ENCODE measurements around the gene GPC1.
A peak's percentile ranks its signal among the peaks of the same experiment; 100 is the strongest.

GPC1 gene

DNA sequence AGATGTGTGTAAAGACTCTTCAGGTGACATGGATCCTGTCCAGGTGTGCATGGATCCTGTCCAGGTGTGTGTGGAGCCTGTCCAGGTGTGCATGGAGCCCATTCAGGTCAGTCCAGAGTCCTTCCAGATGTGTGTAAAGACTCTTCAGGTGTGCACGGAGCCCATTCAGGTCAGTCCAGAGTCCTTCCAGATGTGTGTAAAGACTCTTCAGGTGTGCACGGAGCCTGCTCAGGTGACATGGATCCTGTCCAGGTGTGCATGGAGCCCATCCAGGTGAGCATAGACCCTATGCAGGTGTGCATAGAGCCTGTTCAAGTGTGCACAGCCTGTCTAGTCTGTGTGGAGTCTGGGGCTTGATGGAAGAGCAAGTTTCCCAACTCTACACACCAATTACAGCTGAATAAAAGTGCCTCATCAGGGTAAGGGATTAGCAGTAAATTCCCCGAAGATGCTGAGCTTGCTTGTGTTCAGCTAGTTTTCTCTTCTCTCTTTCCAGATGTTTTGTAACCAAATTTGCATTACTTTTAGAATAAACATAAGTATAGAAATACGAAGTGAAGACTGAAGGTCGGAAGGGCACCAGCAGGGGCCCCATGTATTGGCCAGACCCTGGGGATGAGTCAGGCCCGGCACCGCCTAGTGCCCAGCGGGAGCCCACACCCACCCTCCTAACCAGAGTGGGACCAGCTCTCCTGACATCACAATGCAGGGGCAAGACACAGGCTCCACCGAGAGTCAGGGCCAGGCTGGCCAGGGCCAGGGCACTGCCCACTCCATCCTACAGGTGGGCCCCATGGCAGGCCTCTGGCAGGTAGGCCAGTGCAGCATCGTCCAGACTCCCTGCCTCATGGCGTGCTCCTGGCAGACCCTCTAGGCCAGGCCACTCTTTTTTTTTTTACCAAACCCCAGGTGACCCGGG lies 38.6 kb upstream of the GPC1 start:
- peak; percentile 32 for DNase-seq (ENCODE audit: low read depth, low spot score)

GRCh38 chr2:240397542-240397916 lies 37.9 kb upstream of the GPC1 start:
- no peak for DNase-seq (ENCODE audit: low read depth, low spot score)

DNA sequence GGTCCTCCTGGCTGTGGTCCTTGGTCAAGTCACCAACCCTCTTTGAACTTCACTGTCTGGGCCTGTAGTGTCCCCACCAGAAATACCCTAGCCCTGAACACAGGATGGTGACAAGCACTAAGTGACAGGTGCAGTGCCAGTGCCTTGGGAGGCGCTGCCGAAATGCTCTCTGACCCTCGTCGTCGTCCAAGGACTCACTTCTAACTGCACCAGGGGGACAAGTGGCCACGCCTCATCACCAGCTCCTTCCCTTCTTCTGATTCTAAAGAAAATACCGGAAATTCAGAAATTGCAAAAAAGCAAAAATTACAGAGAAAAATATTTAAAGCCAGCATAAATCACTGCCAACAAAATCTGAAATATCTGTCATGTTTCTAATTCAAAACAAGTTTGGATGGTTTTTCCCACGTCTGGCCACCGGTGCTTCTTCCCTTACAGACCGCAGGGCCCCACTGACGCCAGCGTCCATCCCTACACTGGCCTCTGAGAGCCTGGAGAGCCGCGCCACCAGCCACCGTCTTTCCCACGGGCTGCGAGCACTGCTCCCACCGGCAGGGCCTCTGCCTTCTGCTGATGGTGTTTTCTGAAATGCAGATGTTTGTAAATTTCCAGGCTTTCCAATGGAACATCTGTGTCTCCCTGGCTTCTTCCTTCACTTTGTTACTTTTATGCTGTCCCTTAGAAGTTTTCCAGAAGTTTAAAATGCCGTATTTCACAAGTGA lies 37.4 kb upstream of the GPC1 start:
- DNase-seq (ENCODE audit: low read depth, low spot score): no peak

DNA sequence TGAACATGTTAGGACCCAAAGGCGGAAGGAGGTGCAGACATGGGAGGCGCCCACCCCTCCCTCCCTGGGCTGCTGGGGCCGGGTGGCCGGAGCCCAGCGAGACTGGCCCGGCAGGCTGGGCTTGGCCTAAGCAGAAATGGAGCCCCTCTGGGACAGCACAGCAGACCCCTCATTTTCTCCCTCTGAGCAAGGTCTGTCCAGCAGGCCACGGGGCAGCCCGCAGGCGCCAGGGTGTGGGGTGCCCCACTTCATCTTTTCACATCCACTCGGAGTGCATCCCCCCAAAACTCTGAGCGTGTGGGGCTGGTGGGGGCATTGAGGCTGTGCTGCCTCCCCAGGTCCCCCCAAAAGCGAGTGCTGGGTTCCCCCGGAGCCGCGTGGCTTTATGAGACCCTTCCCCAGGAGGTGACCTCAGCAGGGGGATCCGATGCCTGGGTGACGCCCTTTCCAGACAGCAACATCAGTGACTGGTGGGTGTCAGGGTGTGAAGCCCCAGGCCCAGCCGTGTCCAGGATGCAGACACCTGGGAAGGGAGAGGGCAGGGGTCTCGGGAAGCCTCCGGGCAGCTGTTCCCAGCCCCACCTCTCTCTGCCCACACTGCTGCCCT lies 36.7 kb upstream of the GPC1 start:
- DNase-seq (ENCODE audit: low read depth, low spot score): no peak

- no peak for DNase-seq (ENCODE audit: low read depth, low spot score)
Observed at GRCh38 chr2:240399419-240400324, 35.8 kb upstream of the GPC1 start.

GRCh38 chr2:240400371-240401161 lies 34.9 kb upstream of the GPC1 start:
- no peak for DNase-seq (ENCODE audit: low read depth, low spot score)

- no peak for DNase-seq (ENCODE audit: low read depth, low spot score)
Observed at GRCh38 chr2:240401308-240401707, 34.2 kb upstream of the GPC1 start.

DNA sequence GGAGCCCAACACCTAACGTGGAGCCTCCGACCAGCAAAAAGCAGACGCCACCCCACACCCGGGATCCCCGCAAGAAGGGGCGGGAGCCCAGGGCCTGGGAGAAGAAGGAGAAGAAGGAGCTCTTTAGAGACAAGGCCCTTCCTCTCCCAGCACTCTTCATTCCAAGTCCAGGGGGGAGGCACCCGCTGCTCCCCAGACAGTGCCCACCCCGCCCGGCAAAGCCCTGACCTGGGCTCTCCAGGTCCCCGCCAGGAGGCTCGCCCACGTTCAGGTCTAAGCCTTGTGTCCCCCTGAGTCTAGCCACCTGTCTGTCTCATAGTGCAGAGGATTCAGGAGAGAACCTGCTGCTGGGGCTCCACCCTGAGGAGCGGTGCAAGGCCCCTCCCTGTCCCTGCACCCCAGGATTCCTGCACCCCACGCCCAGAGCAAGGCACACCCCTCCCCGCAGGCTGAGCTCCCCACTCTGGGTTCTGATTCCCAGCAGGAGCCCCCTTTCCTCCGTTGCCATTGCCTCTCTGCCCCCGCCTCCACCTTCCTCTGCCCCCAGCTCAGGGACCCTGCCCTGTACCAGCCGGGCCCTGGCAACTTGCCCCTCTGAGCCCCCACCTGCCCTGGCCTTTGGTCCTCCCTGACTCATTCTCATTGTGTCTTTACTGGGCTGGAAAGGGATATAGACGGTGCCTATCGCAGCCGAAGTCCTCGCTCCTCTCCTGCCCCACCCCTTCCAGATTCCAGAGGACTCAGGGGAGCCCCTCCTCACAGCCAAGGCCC lies 33.5 kb upstream of the GPC1 start:
- no peak for DNase-seq (ENCODE audit: low read depth, low spot score)

DNA sequence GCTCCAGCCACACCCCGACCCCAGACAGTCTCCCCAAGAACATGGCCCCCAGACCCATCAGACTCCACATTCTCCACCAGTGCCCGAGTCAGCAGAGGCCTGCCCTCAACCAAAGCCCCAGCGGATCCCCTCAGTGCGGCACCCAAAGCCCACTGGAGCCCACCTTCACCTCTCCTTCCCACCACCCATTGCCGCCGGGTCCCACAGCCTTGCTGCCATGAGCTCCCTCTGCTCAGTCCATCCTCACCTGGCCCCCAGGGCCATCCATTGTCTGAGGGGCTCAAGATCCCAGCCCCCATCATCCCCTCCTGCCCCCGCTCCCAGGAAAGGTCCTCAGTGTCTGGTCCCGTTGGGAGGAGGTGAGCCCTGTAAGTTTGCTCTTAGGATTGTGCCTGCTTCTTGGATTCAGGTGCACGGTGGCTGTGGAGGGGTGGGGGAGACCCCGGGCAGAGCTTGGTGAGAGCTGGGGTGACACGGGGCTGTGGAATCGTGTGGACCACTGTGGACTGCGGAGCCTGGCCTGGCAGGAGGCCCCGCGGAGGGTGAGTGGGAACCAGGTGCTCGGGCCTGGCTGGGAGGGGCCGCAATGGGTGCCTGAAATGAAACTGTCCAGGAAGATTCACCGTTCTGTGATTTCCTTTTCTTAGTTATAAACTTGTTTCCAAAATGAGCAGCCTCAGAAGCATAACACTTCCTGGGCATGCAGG lies 32.7 kb upstream of the GPC1 start:
- no peak for DNase-seq (ENCODE audit: low read depth, low spot score)

- no peak for DNase-seq (ENCODE audit: low read depth, low spot score)
Observed at GRCh38 chr2:240403396-240404104, 31.9 kb upstream of the GPC1 start.

DNA sequence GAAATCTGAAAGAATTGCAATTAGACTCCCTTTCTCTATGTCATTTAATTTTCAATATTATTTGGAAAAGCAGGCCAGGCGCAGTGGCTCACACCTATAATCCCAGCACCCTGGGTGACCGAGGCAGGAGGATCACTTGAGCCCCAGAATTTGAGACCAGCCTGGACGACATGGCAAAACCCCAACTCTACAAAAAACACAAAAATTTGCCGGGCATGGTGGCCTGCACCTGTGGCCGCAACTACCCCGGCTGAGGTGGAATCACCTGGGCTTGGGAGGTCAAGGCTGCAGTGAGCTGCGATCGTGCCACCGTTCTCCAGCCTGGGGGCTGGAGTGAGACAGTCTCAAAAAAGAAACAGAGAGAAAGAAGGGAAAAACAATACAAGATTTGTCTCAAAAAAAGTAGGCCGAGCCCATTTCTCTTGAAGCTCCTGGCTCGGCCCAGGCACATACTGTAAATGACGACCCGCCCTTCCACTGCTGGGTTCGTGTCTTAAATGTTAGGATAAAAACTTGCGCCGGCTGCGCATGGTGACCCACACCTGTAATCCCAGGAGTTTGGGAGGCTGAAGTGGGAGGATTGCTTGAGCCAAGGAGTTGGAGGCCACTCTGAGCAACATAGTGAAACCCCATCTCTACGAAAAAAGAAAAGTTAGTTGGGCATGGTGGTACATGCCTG lies 31.1 kb upstream of the GPC1 start:
- DNase-seq (ENCODE audit: low read depth, low spot score): no peak

GRCh38 chr2:240405133-240405532 lies 30.3 kb upstream of the GPC1 start:
- DNase-seq (ENCODE audit: low read depth, low spot score): no peak

DNA sequence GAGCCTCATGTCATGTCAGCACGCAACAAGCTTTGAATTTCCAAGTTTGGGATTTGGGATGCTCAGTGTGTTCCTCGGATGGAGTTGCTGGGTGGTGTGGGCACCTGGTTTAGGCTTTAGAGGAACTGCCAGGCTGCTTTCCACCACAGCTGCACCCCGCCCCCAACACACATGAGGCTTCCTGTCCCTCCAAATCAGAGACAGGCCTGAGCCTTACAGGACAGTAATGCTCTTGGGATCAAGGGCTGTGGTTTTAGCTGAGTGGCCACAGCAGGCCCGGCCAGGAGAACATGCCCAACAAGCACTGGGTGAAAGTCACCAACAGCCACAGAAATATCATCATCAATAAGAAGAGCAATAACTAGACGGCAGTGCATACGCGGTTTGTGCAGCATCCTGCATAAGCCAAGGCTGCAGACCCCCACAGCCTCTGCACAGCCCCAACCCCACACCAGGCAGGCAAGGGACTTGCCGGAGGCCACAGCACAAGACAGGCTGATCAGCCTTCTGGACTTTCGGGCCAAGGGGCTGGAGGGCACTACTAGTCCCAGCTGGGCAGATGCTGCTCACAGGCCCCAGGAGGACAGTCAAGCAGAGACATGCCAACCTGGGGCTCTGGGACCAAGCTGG lies 29.7 kb upstream of the GPC1 start:
- DNase-seq (ENCODE audit: low read depth, low spot score): no peak

GRCh38 chr2:240407090-240407489 lies 28.4 kb upstream of the GPC1 start:
- no peak for DNase-seq (ENCODE audit: low read depth, low spot score)

GRCh38 chr2:240410004-240410403 lies 25.5 kb upstream of the GPC1 start:
- DNase-seq (ENCODE audit: low read depth, low spot score): no peak

GRCh38 chr2:240410808-240411207 lies 24.7 kb upstream of the GPC1 start:
- DNase-seq (ENCODE audit: low read depth, low spot score): no peak

Data from smooth muscle cell of the brain vasculature (primary cell).